Progenitor cell of endocrine pancreas (in vitro differentiated cells): ENCODE measurements around the gene GTF2H3. TPM values are rescaled to one million over a fixed set of nuclear protein-coding genes. Genes with fewer than 3 reads are reported as not detected.

ENCODE experiments used
- DNase-seq: peaks from one replicate; pipeline ENCODE4 v3.0.0; 2021; ENCODE audit warnings: low spot score; ENCODE audit not compliant: unreplicated experiment
- H3K27ac Mint-ChIP-seq: 2 replicates; pipeline ENCODE4 v1.8.0; 2021; ENCODE audit warnings: mild to moderate bottlenecking, moderate library complexity, mixed read lengths
- H3K27me3 Mint-ChIP-seq: 2 replicates; pipeline ENCODE4 v1.8.0; 2021; ENCODE audit warnings: mixed read lengths
- H3K36me3 Mint-ChIP-seq: 2 replicates; pipeline ENCODE4 v1.8.0; 2022; ENCODE audit warnings: mixed read lengths; ENCODE audit not compliant: insufficient read depth
- H3K4me1 Mint-ChIP-seq: 2 replicates; pipeline ENCODE4 v1.8.0; 2021; ENCODE audit warnings: low read depth, mixed read lengths
- H3K4me3 Mint-ChIP-seq: 2 replicates; pipeline ENCODE4 v1.8.0; 2021; ENCODE audit warnings: low read depth, mild to moderate bottlenecking, moderate library complexity, mixed read lengths
- H3K9me3 Mint-ChIP-seq: 2 replicates; pipeline ENCODE4 v1.8.0; 2021; ENCODE audit warnings: low read depth, mixed read lengths
- total RNA-seq: library from RNA; stranded (reverse); gene quantifications from 2 replicates; pipeline ENCODE4 v1.2.1, GENCODE V29; 2021
- TF ChIP-seq, protein P1 (sequence below): fragments of 200-600 bp; sonication (generic); IDR thresholded peaks from one replicate; pipeline ENCODE4 v1.5.0; 2021; ENCODE audit warnings: antibody characterized with exemption, mild to moderate bottlenecking; ENCODE audit not compliant: unreplicated experiment

Gene GTF2H3
- total RNA-seq, 1 donor from 2014 or later: 32.7 TPM

DNA sequence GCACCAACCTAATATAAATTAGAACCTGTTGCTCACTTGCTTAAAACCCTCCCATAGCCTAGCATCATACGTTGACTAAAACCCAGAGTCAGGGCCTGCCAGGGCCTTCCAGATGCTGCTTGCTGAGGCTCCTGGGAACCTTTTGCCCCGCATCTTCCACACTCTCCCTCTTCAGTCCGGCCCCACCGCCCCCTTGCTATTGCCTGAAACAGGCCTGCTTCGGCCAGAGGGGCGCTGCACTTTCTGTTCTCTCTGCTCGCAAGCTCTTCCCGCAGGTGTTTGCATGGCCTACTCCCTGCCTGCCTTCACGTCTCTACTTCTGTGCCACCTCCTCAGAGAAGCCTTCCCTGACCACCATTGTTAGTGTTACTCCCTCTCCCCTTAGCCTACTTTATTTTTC is 23.6 kb downstream of the GTF2H3 start:
- no peaks in the 10 kb centered on the region for H3K27me3 Mint-ChIP-seq
- no peak overlapping the region for H3K4me3 Mint-ChIP-seq
- no peaks in the 10 kb centered on the region for H3K9me3 Mint-ChIP-seq
- TF ChIP-seq, protein P1, sequence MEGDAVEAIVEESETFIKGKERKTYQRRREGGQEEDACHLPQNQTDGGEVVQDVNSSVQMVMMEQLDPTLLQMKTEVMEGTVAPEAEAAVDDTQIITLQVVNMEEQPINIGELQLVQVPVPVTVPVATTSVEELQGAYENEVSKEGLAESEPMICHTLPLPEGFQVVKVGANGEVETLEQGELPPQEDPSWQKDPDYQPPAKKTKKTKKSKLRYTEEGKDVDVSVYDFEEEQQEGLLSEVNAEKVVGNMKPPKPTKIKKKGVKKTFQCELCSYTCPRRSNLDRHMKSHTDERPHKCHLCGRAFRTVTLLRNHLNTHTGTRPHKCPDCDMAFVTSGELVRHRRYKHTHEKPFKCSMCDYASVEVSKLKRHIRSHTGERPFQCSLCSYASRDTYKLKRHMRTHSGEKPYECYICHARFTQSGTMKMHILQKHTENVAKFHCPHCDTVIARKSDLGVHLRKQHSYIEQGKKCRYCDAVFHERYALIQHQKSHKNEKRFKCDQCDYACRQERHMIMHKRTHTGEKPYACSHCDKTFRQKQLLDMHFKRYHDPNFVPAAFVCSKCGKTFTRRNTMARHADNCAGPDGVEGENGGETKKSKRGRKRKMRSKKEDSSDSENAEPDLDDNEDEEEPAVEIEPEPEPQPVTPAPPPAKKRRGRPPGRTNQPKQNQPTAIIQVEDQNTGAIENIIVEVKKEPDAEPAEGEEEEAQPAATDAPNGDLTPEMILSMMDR: no peak
- H3K27ac Mint-ChIP-seq: no peak overlapping the region
- H3K4me1 Mint-ChIP-seq: no peaks in the 10 kb centered on the region
- DNase-seq: no peak
- peaks cover 9% of the 10 kb centered on the region for H3K36me3 Mint-ChIP-seq

DNA sequence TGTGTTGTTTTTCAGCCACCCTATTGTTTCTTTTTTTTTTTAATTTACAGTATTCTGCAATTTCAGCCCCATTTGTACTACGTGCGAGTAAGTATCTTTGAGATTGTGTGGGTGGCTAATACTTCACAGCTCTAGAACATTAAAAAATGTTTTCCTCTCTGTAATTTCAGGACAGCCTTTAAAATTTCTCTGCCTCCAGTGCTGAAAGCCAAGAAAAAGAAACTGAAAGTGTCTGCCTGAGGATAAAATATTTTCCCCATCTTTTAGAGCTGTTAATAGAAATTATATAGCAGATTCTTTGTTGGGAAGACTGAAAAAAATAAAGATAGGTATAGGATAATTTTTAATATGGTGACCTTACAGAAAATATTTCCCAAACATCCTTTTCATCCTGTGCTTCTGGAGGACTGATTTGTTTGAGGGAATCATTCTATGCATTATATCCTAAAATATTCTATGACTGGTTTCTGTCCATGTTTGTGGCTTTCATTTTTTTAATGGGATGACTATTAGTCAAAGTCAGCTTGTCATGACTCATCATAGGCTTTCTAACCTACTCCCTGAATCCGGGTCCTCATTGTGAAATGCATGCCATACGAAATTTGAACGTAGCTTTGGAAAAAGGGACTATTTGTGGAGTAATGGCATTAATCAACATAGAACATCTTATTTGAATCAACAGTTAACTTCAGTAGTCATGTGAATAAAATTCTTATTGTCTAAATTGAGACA is 26.5 kb downstream of the GTF2H3 start:
- TF ChIP-seq, protein P1: no peak
- H3K27me3 Mint-ChIP-seq: no peaks in the 10 kb centered on the region
- no peaks in the 10 kb centered on the region for H3K4me1 Mint-ChIP-seq
- H3K9me3 Mint-ChIP-seq: no peaks in the 10 kb centered on the region
- H3K36me3 Mint-ChIP-seq: peaks cover 14% of the 10 kb centered on the region
- DNase-seq: no peak
- H3K27ac Mint-ChIP-seq: no peak overlapping the region
- no peak overlapping the region for H3K4me3 Mint-ChIP-seq

DNA sequence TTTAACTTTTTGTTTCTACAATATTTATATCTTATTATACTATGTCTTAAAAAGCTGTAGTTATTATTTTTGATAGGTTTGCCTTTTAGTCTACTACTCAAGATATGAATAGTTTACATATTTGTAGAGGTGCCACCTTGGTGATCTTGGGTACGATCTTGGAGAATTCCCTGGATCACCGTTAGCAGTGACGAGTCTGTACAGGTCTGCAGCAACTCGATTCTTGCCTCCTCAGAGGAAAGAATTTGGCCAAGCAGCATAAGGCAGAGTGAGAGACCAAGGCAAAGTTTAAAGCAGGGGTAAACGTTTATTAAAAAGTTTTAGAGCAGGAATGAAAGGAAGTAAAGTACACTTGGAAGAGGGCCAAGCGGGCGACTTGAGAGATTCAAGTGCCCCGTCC is 34.1 kb downstream of the GTF2H3 start:
- TF ChIP-seq, protein P1: no peak

GRCh38 chr12:123670882-123671728 is 37.5 kb downstream of the GTF2H3 start, which contains the start of gene TCTN2:
Gene TCTN2, plus strand, starts transcription at chr12:123671113. Its CDS starts 128 bp downstream, at chr12:123671241.
- TF ChIP-seq, protein P1: no peak
- H3K36me3 Mint-ChIP-seq: peaks cover 13% of the 10 kb centered on the region
- H3K27ac Mint-ChIP-seq: peak within 1 kb of the TSS; percentile 91
- DNase-seq: peak; percentile 92
- H3K4me3 Mint-ChIP-seq: peak within 1 kb of the TSS; percentile 92
- no peaks in the 10 kb centered on the region for H3K9me3 Mint-ChIP-seq
- peaks cover 9% of the 10 kb centered on the region for H3K4me1 Mint-ChIP-seq
- H3K27me3 Mint-ChIP-seq: no peaks in the 10 kb centered on the region

More for the DNA sequence above, 34.1 kb downstream of the GTF2H3 start:
- H3K4me1 Mint-ChIP-seq: peaks cover 9% of the 10 kb centered on the region
- no peak overlapping the region for H3K27ac Mint-ChIP-seq
- peaks cover 7% of the 10 kb centered on the region for H3K36me3 Mint-ChIP-seq
- no peaks in the 10 kb centered on the region for H3K9me3 Mint-ChIP-seq
- no peaks in the 10 kb centered on the region for H3K27me3 Mint-ChIP-seq
- no peak overlapping the region for H3K4me3 Mint-ChIP-seq
- DNase-seq: no peak

GRCh38 chr12:123671876-123672275 is 38.2 kb downstream of the GTF2H3 start:
- H3K4me1 Mint-ChIP-seq: peaks cover 9% of the 10 kb centered on the region
- TF ChIP-seq, protein P1: no peak
- H3K4me3 Mint-ChIP-seq: peak overlapping the region; percentile 92
- H3K9me3 Mint-ChIP-seq: no peaks in the 10 kb centered on the region
- no peaks in the 10 kb centered on the region for H3K27me3 Mint-ChIP-seq
- peak overlapping the region; percentile 91 for H3K27ac Mint-ChIP-seq
- no peak for DNase-seq
- peaks cover 16% of the 10 kb centered on the region for H3K36me3 Mint-ChIP-seq
